Stimulated activated effector memory CD8-positive, alpha-beta T cell treated with anti-CD3 and anti-CD28 coated beads, Interleukin-12 subunit alpha, Interleukin-12 subunit beta, amount 100 ng/mL, for 72 hours (primary cell): ENCODE results near the gene RXRA.

Experiments used
- ATAC-seq: fragments of 150-1000 bp; cut with Tn5 transposase; 2 replicates; pipeline ENCODE4 v1.10.0; 2021
- DNase-seq, 2 donors: peaks; one replicate each; pipeline ENCODE4 v3.0.0; 2021 to 2022; ENCODE audit warnings: low spot score in 2 of 2
- H3K27ac Mint-ChIP-seq: one replicate; pipeline ENCODE4 v1.8.0; 2022; ENCODE audit warnings: mild to moderate bottlenecking, mixed read lengths
- H3K36me3 Mint-ChIP-seq: one replicate; pipeline ENCODE4 v1.8.0; 2022; ENCODE audit warnings: mild to moderate bottlenecking, mixed read lengths
- H3K4me1 Mint-ChIP-seq: one replicate; pipeline ENCODE4 v1.8.0; 2022; ENCODE audit warnings: mixed read lengths
- H3K4me3 Mint-ChIP-seq: one replicate; pipeline ENCODE4 v1.8.0; 2022; ENCODE audit warnings: mild to moderate bottlenecking, mixed read lengths
- H3K9me3 Mint-ChIP-seq: one replicate; pipeline ENCODE4 v1.8.0; 2022; ENCODE audit warnings: mixed read lengths

Gene RXRA

DNA sequence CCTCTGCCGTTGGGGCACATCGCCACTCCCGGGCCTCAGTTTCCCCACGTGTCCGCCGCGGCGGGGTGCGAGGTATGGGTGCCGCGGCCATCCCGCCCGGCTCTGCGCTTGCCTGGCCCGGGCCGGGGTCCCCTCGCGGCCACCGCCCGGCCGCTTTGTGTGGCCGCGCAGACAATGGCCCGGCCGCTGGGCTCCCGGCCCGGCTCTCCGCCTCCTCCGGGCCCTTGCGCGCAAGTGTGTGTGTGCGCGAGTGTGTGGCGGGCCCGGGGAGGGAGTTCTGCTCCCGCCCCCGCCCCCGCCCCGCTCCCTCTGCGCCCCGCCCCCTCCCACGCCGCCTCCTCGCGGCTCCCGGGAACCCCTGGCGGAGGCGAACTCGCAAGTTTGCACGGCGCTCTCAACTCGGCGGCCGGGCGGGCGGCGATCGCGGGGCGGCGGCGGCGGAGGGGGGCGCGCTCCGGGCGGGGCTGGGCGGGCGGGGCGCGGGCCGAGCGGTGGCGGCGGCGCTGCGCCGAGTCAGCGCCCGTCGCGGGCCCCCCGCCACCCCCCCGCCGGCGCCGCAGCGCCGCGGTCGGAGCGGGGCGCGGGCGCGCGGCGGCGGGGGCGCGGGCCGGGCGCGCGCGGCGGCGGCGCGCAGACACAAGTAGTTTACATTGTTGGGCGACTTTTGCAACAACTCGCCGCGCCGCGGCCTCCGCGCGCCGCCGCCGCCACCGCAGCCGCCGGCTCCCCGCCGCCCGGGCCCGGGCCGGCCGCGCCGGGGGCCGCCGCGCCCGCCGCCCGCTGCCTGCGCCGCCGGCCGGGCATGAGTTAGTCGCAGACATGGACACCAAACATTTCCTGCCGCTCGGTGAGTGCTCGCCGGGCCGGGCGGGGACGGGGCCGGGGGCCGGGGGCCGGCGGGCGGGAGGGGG is at the start of gene RXRA:
Gene RXRA, plus strand, starts transcription at position 643 of the 911 bp plus-strand sequence. Its CDS starts 177 bp downstream, at position 820.
- peak; percentile 60 for ATAC-seq
- H3K9me3 Mint-ChIP-seq, result no peaks in the 10 kb centered on the region
- peak; percentile 36 to 61 for DNase-seq
- H3K4me1 Mint-ChIP-seq, result peaks cover 29% of the 10 kb centered on the region
- no peak within 1 kb of the TSS for H3K27ac Mint-ChIP-seq
- H3K36me3 Mint-ChIP-seq, result no peaks in the 10 kb centered on the region
- peak within 1 kb of the TSS; percentile 68 for H3K4me3 Mint-ChIP-seq

DNA sequence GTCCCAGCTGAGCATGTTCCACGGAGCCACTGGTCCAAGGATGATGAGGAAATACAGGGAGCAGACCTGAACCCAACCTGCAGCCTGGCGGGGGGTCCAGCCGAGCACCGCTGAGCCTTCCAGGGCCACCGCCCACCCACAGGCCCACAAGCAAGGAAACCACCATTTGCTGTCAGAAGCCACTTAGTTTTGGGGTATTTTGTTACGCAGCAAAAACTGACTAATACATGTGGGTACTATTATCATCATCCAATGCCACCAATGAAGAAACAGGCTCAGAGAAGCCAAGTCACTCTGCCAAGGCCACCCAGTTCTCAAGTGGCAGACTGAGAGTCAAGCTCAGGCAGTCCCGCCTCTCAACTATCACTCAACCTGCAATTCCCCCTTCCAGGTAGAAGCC is 48.0 kb upstream of the RXRA start:
- no peak overlapping the region for H3K27ac Mint-ChIP-seq
- no peaks in the 10 kb centered on the region for H3K9me3 Mint-ChIP-seq
- no peaks in the 10 kb centered on the region for H3K4me1 Mint-ChIP-seq
- H3K36me3 Mint-ChIP-seq, result no peaks in the 10 kb centered on the region
- DNase-seq (no peak), ATAC-seq (no peak)
- H3K4me3 Mint-ChIP-seq, result no peak overlapping the region

DNA sequence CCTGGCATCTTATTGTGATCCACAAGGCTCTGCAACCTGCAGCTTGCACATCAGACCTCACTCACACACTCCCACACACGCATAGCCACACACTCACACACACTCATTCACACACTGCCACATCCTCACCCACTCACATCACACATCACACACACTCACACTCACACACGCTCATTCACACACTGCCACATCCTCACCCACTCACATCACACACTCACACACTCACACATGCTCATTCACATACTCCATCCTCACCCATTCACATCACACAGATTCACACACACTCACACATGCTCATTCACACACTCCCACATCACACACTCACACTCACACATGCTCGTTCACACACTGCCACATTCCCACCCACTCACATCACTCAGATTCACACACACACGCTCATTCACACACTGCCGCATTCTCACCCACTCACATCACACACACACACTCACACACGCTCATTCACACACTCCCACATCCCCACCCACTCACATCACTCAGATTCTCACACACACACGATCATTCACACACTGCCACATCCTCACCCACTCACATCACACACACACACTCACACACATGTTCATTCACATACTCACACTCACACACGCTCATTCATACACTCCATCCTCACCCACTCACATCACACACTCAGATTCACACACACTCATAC is 47.1 kb upstream of the RXRA start:
- H3K27ac Mint-ChIP-seq, result no peak overlapping the region
- DNase-seq, result no peak
- no peaks in the 10 kb centered on the region for H3K36me3 Mint-ChIP-seq
- H3K4me3 Mint-ChIP-seq, result no peak overlapping the region
- no peaks in the 10 kb centered on the region for H3K4me1 Mint-ChIP-seq
- H3K9me3 Mint-ChIP-seq, result no peaks in the 10 kb centered on the region
- ATAC-seq, result no peak

DNA sequence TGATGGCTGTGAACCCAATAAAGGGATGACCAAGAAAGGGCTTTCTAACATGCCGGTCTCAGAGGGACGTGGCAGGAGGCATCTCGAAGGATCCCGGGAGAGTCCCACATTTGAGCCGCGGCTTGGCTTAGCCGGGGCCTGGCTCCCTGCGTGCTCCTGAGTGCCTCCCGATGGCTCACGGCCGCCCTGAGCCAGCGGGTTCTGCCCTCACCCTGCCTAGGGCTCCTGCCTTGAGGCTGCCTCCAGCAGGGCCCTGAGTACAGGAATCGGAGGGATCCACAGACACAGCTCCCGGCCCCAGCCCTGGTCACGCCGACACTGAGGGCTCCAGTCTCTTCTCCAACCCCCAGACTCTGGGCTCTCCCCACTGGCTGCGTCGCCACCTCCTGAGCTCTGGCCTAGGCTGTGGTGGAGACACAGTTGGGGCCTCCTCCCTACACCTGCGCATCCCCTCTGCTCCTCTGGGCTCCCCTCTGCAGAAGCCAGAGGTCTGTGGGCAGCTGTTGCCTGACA is 44.1 kb upstream of the RXRA start:
- Mint-ChIP-seq H3K36me3 (no peaks in the 10 kb centered on the region), H3K4me3 (no peak overlapping the region), H3K4me1 (peaks cover 12% of the 10 kb centered on the region), H3K27ac (no peak overlapping the region), H3K9me3 (no peaks in the 10 kb centered on the region)
- no peak for DNase-seq
- peak; percentile 17 for ATAC-seq

DNA sequence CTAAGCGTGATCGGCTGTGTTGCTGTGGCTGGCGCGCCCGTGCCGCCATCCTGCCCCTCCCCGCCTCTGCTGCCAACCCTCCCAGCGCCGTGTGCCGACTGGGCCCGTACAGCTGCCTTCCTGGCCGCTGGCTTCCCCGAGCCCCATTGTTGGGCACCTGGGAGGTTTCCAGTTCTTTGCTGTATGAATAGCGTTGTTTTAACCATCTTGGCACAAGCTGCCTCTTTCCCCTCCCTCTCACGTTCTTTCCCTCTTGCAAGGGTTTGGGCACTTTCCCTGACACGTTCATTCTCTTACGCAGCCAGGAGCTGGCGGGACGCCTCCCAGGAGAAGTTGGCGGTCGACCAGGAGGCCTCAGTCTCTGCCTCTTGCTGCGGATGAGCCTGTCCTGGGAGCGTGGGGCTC is 43.1 kb upstream of the RXRA start:
- no peak overlapping the region for H3K4me3 Mint-ChIP-seq
- no peaks in the 10 kb centered on the region for H3K9me3 Mint-ChIP-seq
- no peaks in the 10 kb centered on the region for H3K36me3 Mint-ChIP-seq
- ATAC-seq, result no peak
- H3K27ac Mint-ChIP-seq, result no peak overlapping the region
- DNase-seq, result no peak
- H3K4me1 Mint-ChIP-seq, result peaks cover 12% of the 10 kb centered on the region

DNA sequence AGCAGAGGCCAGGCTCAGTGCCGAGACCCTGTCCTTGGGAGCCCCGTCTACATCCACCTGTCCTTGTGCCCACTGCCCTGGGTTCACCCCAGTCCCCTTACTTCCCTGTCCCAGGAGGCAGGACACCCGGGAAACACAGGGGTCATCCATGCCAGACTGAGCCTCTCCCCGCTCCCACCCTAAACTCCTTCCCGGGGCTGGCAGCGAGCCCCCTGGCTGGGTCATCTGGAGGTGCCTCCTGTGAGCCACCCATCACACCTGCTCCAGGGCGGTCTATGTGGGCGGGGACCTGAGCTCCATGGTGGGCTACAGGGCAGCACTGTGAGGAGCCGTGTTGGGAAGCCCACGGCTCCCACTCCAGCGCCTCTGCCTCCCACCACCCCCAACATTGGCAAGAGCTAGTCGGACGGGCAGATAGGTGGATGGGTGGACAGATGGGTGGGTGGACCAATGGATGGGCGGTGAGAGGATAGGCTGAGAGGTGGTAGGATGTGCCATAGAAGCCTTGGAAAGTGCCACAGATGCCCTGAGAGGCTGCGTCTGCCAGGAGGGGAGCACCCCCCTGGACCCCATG is 42.5 kb upstream of the RXRA start:
- no peaks in the 10 kb centered on the region for H3K36me3 Mint-ChIP-seq
- peak overlapping the region; percentile 48 for H3K27ac Mint-ChIP-seq
- ATAC-seq, result no peak
- no peak for DNase-seq
- no peaks in the 10 kb centered on the region for H3K9me3 Mint-ChIP-seq
- peaks cover 12% of the 10 kb centered on the region for H3K4me1 Mint-ChIP-seq
- H3K4me3 Mint-ChIP-seq, result no peak overlapping the region

DNA sequence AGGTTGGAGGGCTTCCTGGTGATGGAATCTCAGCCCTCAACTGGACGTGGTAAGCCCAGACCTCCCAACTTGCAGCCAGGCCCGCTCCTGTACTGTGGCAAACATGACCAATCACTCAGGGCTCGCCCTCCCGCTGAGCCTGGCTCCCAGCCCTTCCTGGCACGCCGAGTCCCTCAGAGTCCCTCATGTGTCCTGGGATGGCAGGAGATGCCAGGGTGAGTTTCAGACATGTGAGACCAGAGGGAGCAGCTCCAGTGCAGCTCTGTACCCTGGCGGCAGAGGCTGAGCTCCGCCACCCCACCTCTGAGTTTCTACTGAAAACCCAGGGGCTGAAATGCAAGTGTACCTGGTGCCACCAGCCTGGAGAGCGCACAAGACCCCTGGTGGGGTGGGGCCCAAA is 42.0 kb upstream of the RXRA start:
- peak overlapping the region; percentile 48 for H3K27ac Mint-ChIP-seq
- H3K9me3 Mint-ChIP-seq, result no peaks in the 10 kb centered on the region
- peaks cover 12% of the 10 kb centered on the region for H3K4me1 Mint-ChIP-seq
- ATAC-seq, result no peak
- DNase-seq, result no peak
- no peak overlapping the region for H3K4me3 Mint-ChIP-seq
- no peaks in the 10 kb centered on the region for H3K36me3 Mint-ChIP-seq

DNA sequence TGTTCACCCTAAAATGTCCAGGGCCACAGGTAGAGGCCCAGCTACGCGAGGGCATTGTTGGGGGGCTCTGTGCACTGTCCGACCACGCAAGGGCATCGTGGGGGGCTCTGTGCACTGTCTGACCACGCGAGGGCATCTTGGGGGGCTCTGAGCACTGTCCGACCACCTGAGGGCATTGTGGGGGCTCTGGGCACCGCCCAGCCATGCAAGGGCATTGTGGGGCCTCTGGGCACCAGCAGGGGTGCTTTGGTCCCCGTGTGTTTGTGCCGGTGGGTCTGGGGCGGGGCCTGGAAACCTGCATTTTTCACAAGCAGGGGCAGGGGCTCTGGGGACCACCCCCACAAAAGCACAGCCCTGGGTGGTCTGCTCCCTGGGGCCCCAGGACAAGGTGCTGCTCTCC is 41.5 kb upstream of the RXRA start:
- Mint-ChIP-seq H3K9me3 (no peaks in the 10 kb centered on the region), H3K27ac (peak overlapping the region; percentile 48), H3K36me3 (no peaks in the 10 kb centered on the region), H3K4me3 (no peak overlapping the region), H3K4me1 (peaks cover 12% of the 10 kb centered on the region)
- DNase-seq (no peak), ATAC-seq (no peak)

DNA sequence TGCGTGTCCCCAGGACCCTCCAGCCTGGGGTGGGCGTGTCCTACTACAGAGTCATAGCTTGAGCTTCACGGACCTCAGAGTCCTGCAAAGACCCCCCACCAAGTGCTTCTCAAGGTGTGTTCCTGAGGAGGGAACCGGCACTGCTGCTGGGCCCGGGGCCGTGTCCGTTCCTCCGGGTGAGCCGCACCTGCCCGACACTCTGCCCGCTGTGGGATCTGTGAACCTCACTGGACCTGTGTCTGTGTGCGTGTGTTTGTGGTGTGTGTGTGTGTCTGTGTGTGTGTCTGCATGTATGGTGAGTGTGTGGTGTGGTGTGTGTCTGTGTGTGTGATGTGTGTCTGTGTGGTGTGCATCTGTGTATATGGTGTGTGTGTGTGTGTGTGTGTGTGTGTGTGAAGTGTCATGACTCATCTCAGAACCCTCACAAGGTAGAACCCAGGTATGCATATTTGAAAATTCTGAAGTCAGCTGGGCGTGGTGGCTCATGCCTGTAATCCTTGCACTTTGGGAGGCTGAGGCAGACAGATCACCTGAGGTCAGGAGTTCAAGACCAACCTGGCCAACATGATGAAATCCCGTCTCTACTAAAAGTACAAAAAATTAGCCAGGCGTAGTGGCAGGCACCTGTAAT is 40.9 kb upstream of the RXRA start:
- Mint-ChIP-seq H3K27ac (no peak overlapping the region), H3K36me3 (no peaks in the 10 kb centered on the region), H3K4me3 (no peak overlapping the region), H3K4me1 (peaks cover 12% of the 10 kb centered on the region), H3K9me3 (no peaks in the 10 kb centered on the region)
- no peak for ATAC-seq
- no peak for DNase-seq

DNA sequence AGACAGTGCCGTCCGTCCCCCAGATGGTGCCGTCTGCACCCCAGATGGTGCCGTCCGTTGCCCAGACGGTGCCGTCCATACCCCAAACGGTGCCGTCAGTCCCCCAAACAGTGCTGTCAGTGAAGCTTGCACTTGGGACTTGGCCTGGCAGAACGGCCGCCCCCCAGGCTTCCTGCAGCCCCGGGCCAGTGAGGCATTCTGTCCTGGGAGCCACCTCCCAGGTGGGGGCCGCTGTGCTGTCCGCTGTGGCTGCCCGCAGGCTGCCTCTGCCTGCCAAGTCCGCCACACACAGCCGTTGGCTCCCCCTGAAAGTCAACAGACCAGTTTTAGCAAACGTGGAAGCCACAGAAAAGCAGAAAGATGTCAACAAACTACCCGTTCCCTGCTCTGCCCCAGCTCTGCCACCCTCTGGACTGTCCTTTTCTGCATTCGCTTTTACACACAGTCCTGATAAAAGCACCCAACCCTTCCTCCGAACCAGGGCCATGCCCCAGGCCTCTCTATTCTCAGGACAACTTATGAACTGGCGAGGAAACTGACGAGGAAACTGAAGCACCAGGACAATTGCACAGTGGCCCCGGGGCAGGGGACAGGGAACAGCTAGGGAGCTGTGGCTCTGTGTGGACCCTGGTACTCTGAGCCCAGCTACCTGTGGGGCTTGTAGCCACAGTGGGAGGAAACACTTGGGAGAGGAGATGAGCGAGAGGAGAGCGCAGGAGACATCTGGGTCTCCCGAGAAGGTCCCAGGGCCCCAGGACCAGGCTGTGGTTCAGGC is 39.6 kb upstream of the RXRA start:
- H3K9me3 Mint-ChIP-seq, result no peaks in the 10 kb centered on the region
- ATAC-seq, result no peak
- no peak overlapping the region for H3K27ac Mint-ChIP-seq
- H3K4me1 Mint-ChIP-seq, result peaks cover 12% of the 10 kb centered on the region
- DNase-seq, result no peak
- H3K4me3 Mint-ChIP-seq, result no peak overlapping the region
- H3K36me3 Mint-ChIP-seq, result no peaks in the 10 kb centered on the region

DNA sequence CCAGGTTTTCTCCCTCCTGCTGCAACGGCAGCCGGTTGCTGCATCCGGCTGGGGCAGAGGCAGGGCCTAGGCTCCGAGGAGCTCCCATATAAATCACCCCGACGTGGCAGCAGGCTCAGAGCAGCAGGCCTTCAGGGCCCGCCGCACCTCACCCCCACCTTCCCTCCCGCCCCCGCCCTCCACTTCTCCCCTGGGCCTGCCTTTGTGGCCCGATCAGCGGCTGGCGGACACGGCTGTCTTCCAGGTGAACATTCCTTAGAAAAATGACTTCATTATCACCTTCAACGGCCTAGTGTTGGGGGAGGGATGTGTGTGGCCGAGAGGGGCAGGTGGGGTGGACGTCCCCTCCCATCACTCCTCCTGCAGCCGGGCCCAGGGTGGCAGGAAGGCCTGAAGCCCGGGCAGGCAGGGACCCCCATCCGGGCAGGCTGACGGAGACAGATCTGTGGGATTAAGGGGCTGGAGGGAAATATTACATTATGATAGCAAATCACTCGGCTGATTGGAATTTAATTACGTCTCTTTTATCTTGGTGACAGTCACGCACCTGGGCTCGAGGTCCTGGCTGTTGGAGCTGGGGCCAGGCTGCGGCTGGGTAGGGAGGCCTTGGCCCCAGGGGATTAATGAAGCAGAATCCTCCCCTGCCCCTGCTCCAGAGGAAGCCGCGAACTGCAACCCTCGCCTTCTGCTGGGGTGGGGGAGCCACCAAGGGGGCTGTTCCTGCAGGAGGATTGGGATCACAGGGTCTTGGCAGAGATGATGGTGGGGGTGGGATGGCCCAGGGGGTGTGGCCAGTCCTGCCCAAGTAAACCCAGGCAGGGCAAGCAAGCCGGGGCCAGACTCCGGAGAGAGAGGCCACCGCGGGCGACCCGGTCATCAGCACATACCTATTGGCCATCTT is 38.4 kb upstream of the RXRA start:
- peaks cover 12% of the 10 kb centered on the region for H3K4me1 Mint-ChIP-seq
- ATAC-seq (no peak), DNase-seq (no peak)
- no peaks in the 10 kb centered on the region for H3K9me3 Mint-ChIP-seq
- no peak overlapping the region for H3K4me3 Mint-ChIP-seq
- no peak overlapping the region for H3K27ac Mint-ChIP-seq
- H3K36me3 Mint-ChIP-seq, result no peaks in the 10 kb centered on the region

DNA sequence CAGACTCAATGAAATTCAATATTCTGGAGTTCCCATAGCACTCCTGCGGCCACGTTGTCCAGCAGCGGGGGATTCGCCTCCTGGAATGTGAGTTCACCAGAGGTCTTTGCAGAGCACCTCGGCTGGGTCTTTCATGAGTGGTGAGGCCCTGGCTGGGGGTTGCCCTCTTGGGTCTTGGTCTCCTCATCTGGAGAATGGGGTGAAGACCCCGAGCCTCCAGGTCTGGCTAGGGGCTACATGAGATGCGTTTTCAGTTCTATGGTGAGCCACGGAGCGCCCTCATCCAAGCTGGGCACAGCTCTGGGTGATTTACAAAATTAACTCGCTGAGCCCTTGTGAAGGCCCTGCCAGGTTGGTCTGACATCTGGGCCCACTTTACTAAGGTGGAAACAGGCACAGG is 37.5 kb upstream of the RXRA start:
- DNase-seq (no peak), ATAC-seq (no peak)
- Mint-ChIP-seq H3K4me3 (no peak overlapping the region), H3K27ac (no peak overlapping the region), H3K4me1 (peaks cover 12% of the 10 kb centered on the region), H3K9me3 (no peaks in the 10 kb centered on the region), H3K36me3 (no peaks in the 10 kb centered on the region)

DNA sequence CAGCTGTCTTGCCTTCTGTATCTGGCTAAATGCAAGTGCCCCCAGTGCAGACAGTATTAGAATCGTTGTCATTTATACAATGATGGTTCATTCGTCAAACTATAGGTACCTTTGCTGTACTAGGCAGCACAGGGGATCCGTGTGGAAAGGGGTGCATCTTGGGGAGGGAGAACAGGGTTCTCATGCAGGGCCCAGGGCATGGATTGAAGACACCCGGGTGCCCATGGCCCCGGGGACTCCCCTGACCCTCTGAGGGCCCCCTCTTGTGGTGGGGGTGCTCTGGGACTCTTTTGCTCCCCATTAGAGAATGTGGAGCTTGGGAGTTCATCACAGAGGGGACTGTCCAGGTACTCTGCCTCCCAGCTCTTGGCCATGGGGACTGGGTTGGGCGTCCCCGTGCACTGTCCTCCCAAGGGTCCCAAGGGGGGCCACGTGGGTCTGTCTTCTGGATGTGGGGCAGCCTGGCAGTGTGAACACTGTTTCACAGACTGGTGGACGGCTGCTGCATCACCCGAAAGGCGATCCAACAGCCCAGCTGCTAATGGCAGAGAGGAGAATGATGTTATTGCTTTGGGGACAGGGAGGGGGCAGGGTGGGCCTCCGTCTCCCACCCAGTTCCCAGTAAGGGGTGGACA is 36.9 kb upstream of the RXRA start:
- ATAC-seq, result no peak
- H3K4me1 Mint-ChIP-seq, result peaks cover 12% of the 10 kb centered on the region
- no peak overlapping the region for H3K4me3 Mint-ChIP-seq

More for the DNA sequence above, 36.9 kb upstream of the RXRA start:
- no peaks in the 10 kb centered on the region for H3K36me3 Mint-ChIP-seq
- H3K9me3 Mint-ChIP-seq, result no peaks in the 10 kb centered on the region
- no peak overlapping the region for H3K27ac Mint-ChIP-seq
- DNase-seq, result no peak
